ENCODE data around the gene UBE3B.

Gene UBE3B

GRCh38 chr12:109558374-109559199, 81.2 kb downstream of the UBE3B start:
- TF ChIP-seq POLR2A (IDR thresholded peaks at IDR 0.05; ENCODE audit: extremely low read depth, insufficient read length) (no peak), MAX (IDR thresholded peaks at IDR 0.05; ENCODE audit: low read depth, low read length) (no peak), CTCF (IDR thresholded peaks at IDR 0.05; ENCODE audit: low read depth, low read length) (no peak), MYC (IDR thresholded peaks at IDR 0.05; ENCODE audit: low read depth, low read length) (no peak)
- no peak for DNase-seq (ENCODE audit: low read depth)
- H3K4me3 ChIP-seq (ENCODE audit: low read depth, low read length), result no peak overlapping the region

- DNase-seq (ENCODE audit: low read depth), result no peak
- no peak for TF ChIP-seq POLR2A (IDR thresholded peaks at IDR 0.05; ENCODE audit: extremely low read depth, insufficient read length)
- no peak for TF ChIP-seq MAX (IDR thresholded peaks at IDR 0.05; ENCODE audit: low read depth, low read length)
- TF ChIP-seq MYC (IDR thresholded peaks at IDR 0.05; ENCODE audit: low read depth, low read length), result no peak
- no peak for TF ChIP-seq CTCF (IDR thresholded peaks at IDR 0.05; ENCODE audit: low read depth, low read length)
These were observed 81.7 kb downstream of the UBE3B start for GRCh38 chr12:109559200-109559505.

GRCh38 chr12:109559601-109560000, 82.2 kb downstream of the UBE3B start:
- H3K4me3 ChIP-seq (ENCODE audit: low read depth, low read length), result no peak overlapping the region
- no peak for DNase-seq (ENCODE audit: low read depth)
- TF ChIP-seq POLR2A (IDR thresholded peaks at IDR 0.05; ENCODE audit: extremely low read depth, insufficient read length) (no peak), MAX (IDR thresholded peaks at IDR 0.05; ENCODE audit: low read depth, low read length) (no peak), MYC (IDR thresholded peaks at IDR 0.05; ENCODE audit: low read depth, low read length) (no peak), CTCF (IDR thresholded peaks at IDR 0.05; ENCODE audit: low read depth, low read length) (no peak)

More at GRCh38 chr12:109559200-109559505, 81.7 kb downstream of the UBE3B start:
- H3K4me3 ChIP-seq (ENCODE audit: low read depth, low read length), result no peak overlapping the region

GRCh38 chr12:109560867-109561710, 83.7 kb downstream of the UBE3B start:
- TF ChIP-seq CTCF (IDR thresholded peaks at IDR 0.05; ENCODE audit: low read depth, low read length) (no peak), MAX (IDR thresholded peaks at IDR 0.05; ENCODE audit: low read depth, low read length) (no peak), POLR2A (IDR thresholded peaks at IDR 0.05; ENCODE audit: extremely low read depth, insufficient read length) (no peak), MYC (IDR thresholded peaks at IDR 0.05; ENCODE audit: low read depth, low read length) (no peak)
- DNase-seq (ENCODE audit: low read depth), result no peak
- no peak overlapping the region for H3K4me3 ChIP-seq (ENCODE audit: low read depth, low read length)

GRCh38 chr12:109561711-109562030, 84.2 kb downstream of the UBE3B start:
- DNase-seq (ENCODE audit: low read depth), result no peak
- TF ChIP-seq MYC (IDR thresholded peaks at IDR 0.05; ENCODE audit: low read depth, low read length) (no peak), CTCF (IDR thresholded peaks at IDR 0.05; ENCODE audit: low read depth, low read length) (no peak)

More at GRCh38 chr12:109561711-109562030, 84.2 kb downstream of the UBE3B start:
- H3K4me3 ChIP-seq (ENCODE audit: low read depth, low read length), result no peak overlapping the region

Measured in NB4 (cell line).